Prostate gland (tissue), 2 donors: ENCODE data around the gene TFCP2. TPM values are rescaled to one million over a fixed set of nuclear protein-coding genes. Genes with fewer than 3 reads are reported as not detected.

ENCODE experiments used
- DNase-seq: peaks from one replicate; pipeline ENCODE4 v3.0.0-alpha.2; 2019; ENCODE audit warnings: low spot score
- H3K27ac ChIP-seq, 2 donors: fragments of 200-600 bp; sonication (generic); 2 replicates each; pipeline ENCODE4 v1.5.1; 2017 to 2019
- H3K27me3 ChIP-seq: fragments of 200-600 bp; sonication (generic); replicated peaks from 2 replicates; pipeline ENCODE4 v1.5.1; 2019; ENCODE audit not compliant: insufficient read depth
- H3K36me3 ChIP-seq, 2 donors: fragments of 200-600 bp; sonication (generic); 1 replicate in 1 of 2; 2 replicates in 1 of 2; pipeline versions ENCODE4 v1.5.1 to v1.8.1; 2017 to 2019
- H3K4me1 ChIP-seq: fragments of 200-600 bp; sonication (generic); replicated peaks from 2 replicates; pipeline ENCODE4 v1.5.1; 2019
- H3K4me3 ChIP-seq, 2 donors: fragments of 200-600 bp; sonication (generic); 2 replicates each; pipeline ENCODE4 v1.5.1; 2017 to 2019
- H3K9me3 ChIP-seq: fragments of 200-600 bp; sonication (generic); 2 replicates; pipeline ENCODE4 v1.5.1; 2017
- CTCF ChIP-seq, 4 experiments: fragments of 200-600 bp in 2 of 4; fragments of 450-650 bp in 2 of 4; sonication (generic) in 2 of 4; IDR thresholded peaks; 1 replicate in 3 of 4; 2 replicates in 1 of 4; pipeline ENCODE4 v1.5.1; 2016 to 2019; ENCODE audit warnings: antibody characterized with exemption in 4 of 4, mild to moderate bottlenecking in 2 of 4, moderate library complexity in 2 of 4
- POLR2A ChIP-seq: fragments of 450-650 bp; IDR thresholded peaks from one replicate; pipeline ENCODE4 v1.6.1; 2016; ENCODE audit warnings: antibody characterized with exemption, mild to moderate bottlenecking
- POLR2AphosphoS5 ChIP-seq: sonication (generic); formaldehyde crosslinking; IDR thresholded peaks from one replicate; pipeline ENCODE4 v1.6.1; 2017; ENCODE audit warnings: antibody characterized with exemption
- WGBS: methylation state at CpG from one replicate; pipeline ENCODE4 v1.1.5; 2018; 5-methylcytosine and 5-hydroxymethylcytosine counted together
- intact Hi-C: fragments of 100-400 bp; cut with DNase I; formaldehyde crosslinking; loops from one replicate; pipeline ENCODE4 v1.14.2; 2022
- total RNA-seq, 2 donors: library from RNA; depleted of rRNA; stranded (reverse); fragments of >200 nt; gene quantifications; one replicate each; pipeline ENCODE4 v1.1.0, GENCODE V29; 2016

The TFCP2 gene
- total RNA-seq, 2 donors from 2014 or later = 11.5 to 21.0 TPM

GRCh38 chr12:51210690-51211395 lies 37.9 kb upstream of the TFCP2 start:
- Histone ChIP-seq H3K4me1 (no peaks in the 10 kb centered on the region), H3K27me3 (no peaks in the 10 kb centered on the region), H3K4me3 (no peak overlapping the region), H3K9me3 (no peaks in the 10 kb centered on the region), H3K27ac (no peak overlapping the region), H3K36me3 (no peaks in the 10 kb centered on the region)
- TF ChIP-seq CTCF (IDR thresholded peaks at IDR 0.05) (no peak), POLR2A (no peak), POLR2AphosphoS5 (no peak)
- no peak for DNase-seq
- WGBS = 74% methylated on average over 2 of the region's 2 CpGs
- intact Hi-C loops = loop anchor here (10.0 kb wide), 1 partner anchor 166 kb away; the partner anchor contains the start of gene LETMD1

GRCh38 chr12:51209259-51209658 lies 36.3 kb upstream of the TFCP2 start:
- no peak for DNase-seq
- no peak overlapping the region for H3K27ac ChIP-seq
- intact Hi-C loops = no loop called here
- H3K36me3 ChIP-seq = no peaks in the 10 kb centered on the region
- 93% methylated on average over 2 of the region's 2 CpGs for whole genome bisulfite sequencing
- no peaks in the 10 kb centered on the region for H3K9me3 ChIP-seq
- H3K27me3 ChIP-seq = no peaks in the 10 kb centered on the region
- no peak for TF ChIP-seq CTCF (IDR thresholded peaks at IDR 0.05)
- TF ChIP-seq POLR2AphosphoS5 = no peak
- no peak for TF ChIP-seq POLR2A
- H3K4me1 ChIP-seq = no peaks in the 10 kb centered on the region
- no peak overlapping the region for H3K4me3 ChIP-seq

GRCh38 chr12:51208016-51208660 lies 35.2 kb upstream of the TFCP2 start:
- H3K36me3 ChIP-seq = no peaks in the 10 kb centered on the region
- no peak overlapping the region for H3K27ac ChIP-seq
- 81% methylated on average over 7 of the region's 7 CpGs for WGBS
- DNase-seq = no peak
- TF ChIP-seq CTCF (IDR thresholded peaks at IDR 0.05) (no peak), POLR2AphosphoS5 (no peak), POLR2A (no peak)
- H3K9me3 ChIP-seq = no peaks in the 10 kb centered on the region
- H3K4me1 ChIP-seq = no peaks in the 10 kb centered on the region
- H3K4me3 ChIP-seq = no peak overlapping the region
- H3K27me3 ChIP-seq = no peaks in the 10 kb centered on the region
- intact Hi-C loops = no loop called here

- Histone ChIP-seq H3K4me3 (no peak overlapping the region), H3K9me3 (no peaks in the 10 kb centered on the region), H3K36me3 (no peaks in the 10 kb centered on the region), H3K4me1 (no peaks in the 10 kb centered on the region), H3K27me3 (no peaks in the 10 kb centered on the region), H3K27ac (no peak overlapping the region)
- no peak for DNase-seq
- intact Hi-C loops = no loop called here
- no peak for TF ChIP-seq CTCF (IDR thresholded peaks at IDR 0.05)
- no peak for TF ChIP-seq POLR2AphosphoS5
- no peak for TF ChIP-seq POLR2A
- WGBS = 96% methylated on average over 6 of the region's 6 CpGs
Measured at GRCh38 chr12:51205350-51205749, 32.4 kb upstream of the TFCP2 start.

GRCh38 chr12:51202718-51203117 lies 29.8 kb upstream of the TFCP2 start:
- H3K4me3 ChIP-seq = no peak overlapping the region
- no peaks in the 10 kb centered on the region for H3K4me1 ChIP-seq
- no peak for DNase-seq
- WGBS = 86% methylated on average over 5 of the region's 5 CpGs
- intact Hi-C loops = no loop called here
- H3K36me3 ChIP-seq = no peaks in the 10 kb centered on the region
- H3K27me3 ChIP-seq = no peaks in the 10 kb centered on the region
- H3K27ac ChIP-seq = no peak overlapping the region
- no peaks in the 10 kb centered on the region for H3K9me3 ChIP-seq
- TF ChIP-seq POLR2AphosphoS5 = no peak
